ENCODE data around the gene PIGN.
"Not testable (repeated sequence)": the region's sequence is repeated elsewhere in the genome, so short reads cannot be mapped to it uniquely, and the experiment has no call there.

PIGN gene

DNA sequence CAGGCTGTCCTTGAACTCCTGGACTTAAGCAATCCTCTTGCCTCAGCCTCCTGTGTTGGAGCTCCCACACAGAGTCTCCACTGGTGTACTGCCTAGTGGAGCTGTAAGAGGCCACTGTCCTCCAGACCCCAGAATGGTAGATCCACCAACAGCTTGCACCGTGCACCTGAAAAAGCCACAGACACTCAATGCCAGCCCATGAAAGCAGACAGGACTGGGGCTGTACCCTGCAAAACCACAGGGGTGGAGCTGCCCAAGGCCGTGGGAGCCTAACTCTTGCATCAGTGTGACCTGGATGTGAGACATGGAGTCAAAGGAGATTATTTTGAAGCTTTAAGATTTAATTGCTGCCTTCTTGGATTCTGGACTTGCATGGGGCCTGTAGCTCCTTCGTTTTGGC is 152.6 kb downstream of the PIGN start:
- not testable (repeated sequence) for H3K27me3 Mint-ChIP-seq; H3K36me3 Mint-ChIP-seq (ENCODE audit: low read depth); H3K4me3 Mint-ChIP-seq; H3K27ac Mint-ChIP-seq; H3K9me3 Mint-ChIP-seq
- H3K4me1 Mint-ChIP-seq (ENCODE audit: low read depth): peaks cover 22% of the 10 kb centered on the region

- Mint-ChIP-seq H3K27me3 (peaks cover 3% of the 10 kb centered on the region), H3K27ac (no peak overlapping the region), H3K4me1 (ENCODE audit: low read depth) (peaks cover 22% of the 10 kb centered on the region), H3K4me3 (no peak overlapping the region), H3K9me3 (no peaks in the 10 kb centered on the region), H3K36me3 (ENCODE audit: low read depth) (no peaks in the 10 kb centered on the region)
Observed at GRCh38 chr18:62033756-62034155, 153.1 kb downstream of the PIGN start.

DNA sequence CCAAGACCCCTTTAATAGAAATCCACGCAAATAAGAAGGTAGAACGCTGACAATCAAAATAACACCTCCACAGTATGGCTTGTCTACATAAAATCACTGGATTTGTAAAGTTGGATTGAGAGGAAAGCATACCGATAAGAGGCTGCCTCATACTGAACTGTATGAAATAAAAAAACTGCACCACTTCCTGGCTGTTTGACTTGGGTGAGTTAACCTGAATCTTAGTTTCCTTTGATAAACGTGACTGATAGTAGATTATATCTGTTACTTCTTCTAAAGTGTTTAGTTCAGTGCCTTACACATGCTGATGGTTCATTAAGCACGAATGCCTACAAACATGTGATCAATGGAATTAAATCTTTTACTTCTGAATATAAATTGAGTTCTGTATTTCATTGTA is 153.6 kb downstream of the PIGN start:
- H3K4me3 Mint-ChIP-seq: no peak overlapping the region
- peaks cover 22% of the 10 kb centered on the region for H3K4me1 Mint-ChIP-seq (ENCODE audit: low read depth)
- H3K27ac Mint-ChIP-seq: no peak overlapping the region
- H3K36me3 Mint-ChIP-seq (ENCODE audit: low read depth): no peaks in the 10 kb centered on the region
- H3K27me3 Mint-ChIP-seq: peaks cover 3% of the 10 kb centered on the region
- H3K9me3 Mint-ChIP-seq: no peaks in the 10 kb centered on the region

DNA sequence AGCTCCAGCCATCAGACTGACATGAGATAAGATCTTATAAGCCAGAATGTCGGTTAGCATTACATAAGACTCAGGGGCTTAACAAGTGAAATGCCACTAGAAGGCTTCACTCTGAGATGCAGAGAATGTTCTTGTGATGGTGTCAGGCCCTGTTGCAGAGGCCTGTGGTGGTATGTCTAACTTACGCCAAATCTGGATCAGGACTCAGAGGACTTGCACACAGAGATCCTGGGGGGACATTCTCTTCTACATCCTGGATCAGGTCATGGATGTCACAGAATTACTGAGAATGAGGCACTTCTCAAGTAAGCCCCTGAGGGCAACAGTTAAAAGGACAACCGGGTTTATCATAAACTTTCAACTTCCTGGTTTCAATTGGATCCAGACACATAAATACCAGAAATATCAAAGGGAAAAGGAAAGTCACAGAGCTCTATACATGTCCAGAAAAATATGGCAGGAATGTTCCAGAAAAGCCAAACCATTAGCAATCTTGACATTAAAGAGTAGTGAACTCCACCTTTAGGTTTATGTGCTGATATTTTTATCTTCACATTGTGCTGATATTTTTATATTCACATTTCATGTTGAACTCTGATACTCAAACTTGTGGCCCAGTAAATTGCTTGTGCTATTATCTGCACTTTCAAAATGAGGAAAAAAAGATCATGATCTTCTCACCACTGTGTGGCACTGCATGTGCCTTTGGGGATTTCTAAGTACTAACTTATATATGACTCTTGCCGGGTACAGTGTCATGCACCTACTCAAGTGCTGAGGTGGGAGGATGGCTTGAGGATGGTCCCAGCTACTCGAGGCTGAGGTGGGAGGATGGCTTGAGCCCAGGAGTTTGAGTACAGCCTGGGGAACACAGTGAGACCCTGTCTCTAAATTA is 156.5 kb downstream of the PIGN start:
- no peaks in the 10 kb centered on the region for H3K36me3 Mint-ChIP-seq (ENCODE audit: low read depth)
- no peak overlapping the region for H3K4me3 Mint-ChIP-seq
- no peaks in the 10 kb centered on the region for H3K9me3 Mint-ChIP-seq
- peaks cover 22% of the 10 kb centered on the region for H3K4me1 Mint-ChIP-seq (ENCODE audit: low read depth)
- H3K27me3 Mint-ChIP-seq: no peaks in the 10 kb centered on the region
- H3K27ac Mint-ChIP-seq: no peak overlapping the region

DNA sequence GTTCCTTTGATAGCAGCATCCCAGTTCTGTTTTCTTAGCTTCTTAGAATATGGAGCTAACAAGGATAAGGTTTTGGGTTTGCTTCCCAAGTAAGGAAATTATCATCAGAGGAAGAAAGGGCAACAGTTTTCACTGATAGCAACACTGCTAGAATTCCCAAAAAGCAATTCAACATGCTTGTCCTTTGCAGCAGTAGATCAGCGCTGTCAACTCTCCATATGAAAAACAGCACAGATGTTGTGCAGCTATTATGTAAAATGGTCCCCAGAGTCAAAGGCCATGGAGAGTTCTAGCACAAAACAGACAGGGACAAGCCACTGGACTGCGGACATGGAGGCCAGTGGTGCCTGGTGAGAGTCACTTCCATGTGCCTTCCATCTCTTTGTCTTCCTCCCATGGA is 158.1 kb downstream of the PIGN start:
- H3K4me1 Mint-ChIP-seq (ENCODE audit: low read depth): peaks cover 11% of the 10 kb centered on the region
- H3K27ac Mint-ChIP-seq: no peak overlapping the region
- H3K36me3 Mint-ChIP-seq (ENCODE audit: low read depth): no peaks in the 10 kb centered on the region
- H3K27me3 Mint-ChIP-seq: peaks cover 4% of the 10 kb centered on the region
- no peak overlapping the region for H3K4me3 Mint-ChIP-seq
- no peaks in the 10 kb centered on the region for H3K9me3 Mint-ChIP-seq

DNA sequence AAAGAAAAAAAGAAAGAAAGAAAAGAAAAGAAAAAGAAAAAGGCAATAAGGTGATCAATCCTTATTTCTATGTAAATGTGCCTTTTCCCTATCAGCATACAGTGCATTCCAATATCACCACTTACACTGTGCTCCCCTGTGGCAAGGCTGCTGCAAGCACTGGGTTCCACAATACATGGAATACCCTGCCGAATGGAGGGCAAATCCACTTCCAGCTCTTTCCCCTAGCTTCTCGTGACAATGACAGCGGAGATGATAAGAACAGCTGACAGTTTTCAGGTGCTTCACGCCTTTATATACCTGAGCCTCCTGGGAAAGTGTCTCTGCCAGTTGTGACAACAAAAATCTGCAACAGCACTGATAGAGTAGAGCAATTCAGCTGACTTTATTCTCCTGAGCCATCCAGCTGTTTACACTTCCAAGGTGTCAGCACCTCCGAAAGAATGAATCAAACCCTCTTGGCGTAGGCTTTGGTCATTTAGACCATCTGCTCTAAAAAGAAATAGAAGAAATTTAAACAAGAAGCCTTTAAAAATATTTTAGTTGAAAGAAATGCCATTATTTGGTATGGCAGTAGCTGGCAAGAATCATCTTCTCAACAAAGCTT is 158.8 kb downstream of the PIGN start:
- Mint-ChIP-seq H3K4me1 (ENCODE audit: low read depth) (peaks cover 5% of the 10 kb centered on the region), H3K36me3 (ENCODE audit: low read depth) (no peaks in the 10 kb centered on the region), H3K27me3 (peaks cover 4% of the 10 kb centered on the region), H3K4me3 (no peak overlapping the region), H3K27ac (no peak overlapping the region), H3K9me3 (no peaks in the 10 kb centered on the region)

GRCh38 chr18:62026586-62026985 is 160.3 kb downstream of the PIGN start:
- no peaks in the 10 kb centered on the region for H3K9me3 Mint-ChIP-seq
- H3K27me3 Mint-ChIP-seq: peaks cover 4% of the 10 kb centered on the region
- no peak overlapping the region for H3K4me3 Mint-ChIP-seq
- H3K36me3 Mint-ChIP-seq (ENCODE audit: low read depth): no peaks in the 10 kb centered on the region
- H3K4me1 Mint-ChIP-seq (ENCODE audit: low read depth): no peaks in the 10 kb centered on the region
- no peak overlapping the region for H3K27ac Mint-ChIP-seq

- no peaks in the 10 kb centered on the region for H3K4me1 Mint-ChIP-seq (ENCODE audit: low read depth)
- no peaks in the 10 kb centered on the region for H3K9me3 Mint-ChIP-seq
- H3K36me3 Mint-ChIP-seq (ENCODE audit: low read depth): no peaks in the 10 kb centered on the region
- peaks cover 6% of the 10 kb centered on the region for H3K27me3 Mint-ChIP-seq
- no peak overlapping the region for H3K27ac Mint-ChIP-seq
- H3K4me3 Mint-ChIP-seq: no peak overlapping the region
Observed at GRCh38 chr18:62024983-62025382, 161.9 kb downstream of the PIGN start.

DNA sequence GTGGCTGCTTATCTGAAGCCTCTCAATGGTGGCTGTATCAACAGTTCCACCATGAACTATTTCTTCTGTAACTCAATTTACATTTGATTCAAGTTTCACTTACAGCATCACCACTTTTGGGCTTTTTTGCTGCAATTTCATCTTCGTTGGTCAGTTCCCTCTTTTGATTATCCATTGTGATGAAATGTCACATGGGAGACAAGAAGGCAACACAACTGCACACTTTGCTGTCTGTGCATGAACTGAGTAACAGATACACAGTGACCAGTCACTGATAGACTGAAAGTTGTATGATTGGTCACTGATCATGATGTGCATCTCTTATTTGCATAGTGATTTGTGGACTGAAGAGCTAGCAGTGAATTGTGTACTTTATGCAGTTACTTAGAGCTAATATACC is 163.3 kb downstream of the PIGN start:
- no peak overlapping the region for H3K4me3 Mint-ChIP-seq
- no peaks in the 10 kb centered on the region for H3K4me1 Mint-ChIP-seq (ENCODE audit: low read depth)
- no peaks in the 10 kb centered on the region for H3K9me3 Mint-ChIP-seq
- H3K27ac Mint-ChIP-seq: no peak overlapping the region
- peaks cover 6% of the 10 kb centered on the region for H3K27me3 Mint-ChIP-seq
- no peaks in the 10 kb centered on the region for H3K36me3 Mint-ChIP-seq (ENCODE audit: low read depth)

DNA sequence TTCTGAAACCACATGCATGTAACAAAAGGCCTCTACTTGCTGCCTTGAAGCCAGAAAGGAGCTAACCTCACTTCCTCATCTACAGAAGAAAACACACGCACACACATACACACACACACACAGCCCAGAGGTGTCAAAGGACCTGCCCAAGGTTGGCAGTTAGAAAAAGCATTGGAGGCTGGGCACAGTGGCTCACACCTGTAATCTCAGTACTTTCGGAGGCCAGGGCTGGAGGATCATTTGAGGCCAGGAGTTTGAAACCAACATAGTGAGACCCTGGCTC is 168.2 kb downstream of the PIGN start:
- no peaks in the 10 kb centered on the region for H3K9me3 Mint-ChIP-seq
- no peaks in the 10 kb centered on the region for H3K36me3 Mint-ChIP-seq (ENCODE audit: low read depth)
- no peak overlapping the region for H3K27ac Mint-ChIP-seq
- no peak overlapping the region for H3K4me3 Mint-ChIP-seq
- H3K4me1 Mint-ChIP-seq (ENCODE audit: low read depth): no peaks in the 10 kb centered on the region
- peaks cover 2% of the 10 kb centered on the region for H3K27me3 Mint-ChIP-seq

GRCh38 chr18:62018034-62018758 is 168.7 kb downstream of the PIGN start:
- no peaks in the 10 kb centered on the region for H3K36me3 Mint-ChIP-seq (ENCODE audit: low read depth)
- no peaks in the 10 kb centered on the region for H3K4me1 Mint-ChIP-seq (ENCODE audit: low read depth)
- peaks cover 2% of the 10 kb centered on the region for H3K27me3 Mint-ChIP-seq
- no peak overlapping the region for H3K27ac Mint-ChIP-seq
- H3K4me3 Mint-ChIP-seq: no peak overlapping the region
- H3K9me3 Mint-ChIP-seq: no peaks in the 10 kb centered on the region

GRCh38 chr18:62017618-62018017 is 169.2 kb downstream of the PIGN start:
- no peak overlapping the region for H3K4me3 Mint-ChIP-seq
- H3K36me3 Mint-ChIP-seq (ENCODE audit: low read depth): no peaks in the 10 kb centered on the region
- H3K27ac Mint-ChIP-seq: no peak overlapping the region
- H3K9me3 Mint-ChIP-seq: no peaks in the 10 kb centered on the region
- H3K27me3 Mint-ChIP-seq: peaks cover 2% of the 10 kb centered on the region
- no peaks in the 10 kb centered on the region for H3K4me1 Mint-ChIP-seq (ENCODE audit: low read depth)

GRCh38 chr18:62011416-62011815 is 175.4 kb downstream of the PIGN start:
- peaks cover 4% of the 10 kb centered on the region for H3K9me3 Mint-ChIP-seq
- peaks cover 8% of the 10 kb centered on the region for H3K27me3 Mint-ChIP-seq
- H3K4me1 Mint-ChIP-seq (ENCODE audit: low read depth): no peaks in the 10 kb centered on the region

GRCh38 chr18:62009521-62009920 is 177.3 kb downstream of the PIGN start:
- Mint-ChIP-seq H3K27me3 (peaks cover 12% of the 10 kb centered on the region), H3K36me3 (ENCODE audit: low read depth) (no peaks in the 10 kb centered on the region), H3K4me1 (ENCODE audit: low read depth) (no peaks in the 10 kb centered on the region), H3K4me3 (no peak overlapping the region), H3K9me3 (peaks cover 11% of the 10 kb centered on the region), H3K27ac (no peak overlapping the region)

More at GRCh38 chr18:62011416-62011815, 175.4 kb downstream of the PIGN start:
- Mint-ChIP-seq H3K36me3 (ENCODE audit: low read depth) (no peaks in the 10 kb centered on the region), H3K4me3 (no peak overlapping the region), H3K27ac (no peak overlapping the region)

- no peaks in the 10 kb centered on the region for H3K4me1 Mint-ChIP-seq (ENCODE audit: low read depth)
- H3K36me3 Mint-ChIP-seq (ENCODE audit: low read depth): no peaks in the 10 kb centered on the region
- peaks cover 9% of the 10 kb centered on the region for H3K27me3 Mint-ChIP-seq
- no peak overlapping the region for H3K27ac Mint-ChIP-seq
- H3K9me3 Mint-ChIP-seq: peaks cover 21% of the 10 kb centered on the region
- H3K4me3 Mint-ChIP-seq: no peak overlapping the region
Observed at GRCh38 chr18:62001396-62001795, 185.5 kb downstream of the PIGN start.

Measured in stimulated activated naive CD8-positive, alpha-beta T cell treated with anti-CD3 and anti-CD28 coated beads, Interleukin-15, Interleukin-2, amounts not matched to agents 100 ng/mL and 50 ng/mL, for 24 hours (primary cell).